Stimulated activated CD8-positive, alpha-beta memory T cell treated with anti-CD3 and anti-CD28 coated beads, Interleukin-12 subunit alpha, Interleukin-12 subunit beta, amount 100 ng/mL, for 24 hours (primary cell): ENCODE measurements around the gene GNB1.
"Not testable (repeated sequence)": the region's sequence is repeated elsewhere in the genome, so short reads cannot be mapped to it uniquely, and the experiment has no call there.

ENCODE experiments used
- DNase-seq: peaks from one replicate; pipeline ENCODE4 v3.0.0-alpha.2; 2020; ENCODE audit errors: extremely low read depth

The GNB1 gene

DNA sequence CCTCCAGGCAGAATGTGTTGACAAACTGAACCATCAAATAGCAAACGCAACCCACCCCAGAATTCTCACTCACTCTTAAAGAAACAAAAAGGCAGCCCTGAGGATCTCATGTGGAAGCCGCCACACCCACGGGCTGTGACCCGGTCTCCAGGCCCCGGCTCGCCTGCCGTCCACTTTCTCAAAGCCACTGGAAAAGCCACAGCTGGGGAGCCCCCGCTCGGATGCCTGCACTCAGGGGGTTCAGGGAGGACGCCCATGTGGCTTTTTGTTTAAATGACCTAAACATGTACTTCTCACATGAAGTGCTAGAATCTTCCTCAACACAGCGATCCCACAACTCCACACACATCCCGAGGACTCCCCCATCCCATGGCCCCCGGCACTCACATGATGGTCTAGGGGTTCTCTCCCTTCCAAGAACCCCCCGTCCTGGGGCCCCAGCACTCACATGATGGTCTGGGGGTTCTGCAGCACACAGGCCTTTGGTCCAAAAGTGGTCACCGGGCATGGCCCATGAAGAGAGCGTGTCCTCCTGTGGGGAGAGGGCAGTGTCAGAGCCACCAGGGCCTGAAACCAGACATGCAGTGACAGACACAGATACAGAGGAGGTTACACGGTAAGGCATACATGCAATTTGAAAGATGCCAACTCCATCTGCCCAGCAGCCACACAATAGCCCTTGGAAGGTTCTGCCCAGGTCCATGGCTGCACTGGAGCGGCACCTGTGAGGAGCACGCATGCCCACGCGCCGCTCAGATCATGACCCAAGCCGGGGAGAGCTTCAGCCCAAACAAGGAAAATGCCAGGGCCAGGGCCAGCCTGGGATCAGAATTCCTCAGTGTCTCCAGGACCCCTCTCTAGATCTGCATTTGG is 129.1 kb downstream of the GNB1 start:
- DNase-seq, result no peak

GRCh38 chr1:1760715-1761114 is 130.2 kb downstream of the GNB1 start:
- DNase-seq, result no peak

DNA sequence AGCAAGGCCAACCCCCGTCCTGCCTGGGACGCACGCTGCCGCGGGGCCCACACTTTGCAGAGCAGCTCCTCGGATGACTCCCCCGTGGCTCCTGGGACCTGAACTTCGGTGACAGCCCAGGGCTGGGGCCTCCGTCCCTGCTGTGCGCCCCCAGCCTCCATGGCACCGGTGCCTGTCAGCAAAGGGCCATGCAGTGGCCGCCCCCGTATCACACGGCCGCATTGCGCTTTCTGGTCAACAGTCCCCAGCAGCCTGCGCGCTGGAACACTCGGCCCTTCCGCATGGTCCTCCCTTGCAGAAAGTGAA is 130.6 kb downstream of the GNB1 start:
- no peak for DNase-seq

GRCh38 chr1:1759456-1760344 is 131.2 kb downstream of the GNB1 start:
- no peak for DNase-seq

GRCh38 chr1:1758692-1759455 is 132.0 kb downstream of the GNB1 start:
- no peak for DNase-seq

GRCh38 chr1:1758059-1758621 is 132.7 kb downstream of the GNB1 start:
- no peak for DNase-seq

GRCh38 chr1:1757422-1758058 is 133.3 kb downstream of the GNB1 start:
- no peak for DNase-seq

GRCh38 chr1:1756661-1757421 is 134.0 kb downstream of the GNB1 start:
- no peak for DNase-seq

- DNase-seq, result no peak
Observed at GRCh38 chr1:1755852-1756251, 135.0 kb downstream of the GNB1 start.

GRCh38 chr1:1755426-1755825 is 135.5 kb downstream of the GNB1 start:
- no peak for DNase-seq

GRCh38 chr1:1754051-1754815 is 136.7 kb downstream of the GNB1 start:
- no peak for DNase-seq

GRCh38 chr1:1753607-1754005 is 137.3 kb downstream of the GNB1 start:
- no peak for DNase-seq

DNA sequence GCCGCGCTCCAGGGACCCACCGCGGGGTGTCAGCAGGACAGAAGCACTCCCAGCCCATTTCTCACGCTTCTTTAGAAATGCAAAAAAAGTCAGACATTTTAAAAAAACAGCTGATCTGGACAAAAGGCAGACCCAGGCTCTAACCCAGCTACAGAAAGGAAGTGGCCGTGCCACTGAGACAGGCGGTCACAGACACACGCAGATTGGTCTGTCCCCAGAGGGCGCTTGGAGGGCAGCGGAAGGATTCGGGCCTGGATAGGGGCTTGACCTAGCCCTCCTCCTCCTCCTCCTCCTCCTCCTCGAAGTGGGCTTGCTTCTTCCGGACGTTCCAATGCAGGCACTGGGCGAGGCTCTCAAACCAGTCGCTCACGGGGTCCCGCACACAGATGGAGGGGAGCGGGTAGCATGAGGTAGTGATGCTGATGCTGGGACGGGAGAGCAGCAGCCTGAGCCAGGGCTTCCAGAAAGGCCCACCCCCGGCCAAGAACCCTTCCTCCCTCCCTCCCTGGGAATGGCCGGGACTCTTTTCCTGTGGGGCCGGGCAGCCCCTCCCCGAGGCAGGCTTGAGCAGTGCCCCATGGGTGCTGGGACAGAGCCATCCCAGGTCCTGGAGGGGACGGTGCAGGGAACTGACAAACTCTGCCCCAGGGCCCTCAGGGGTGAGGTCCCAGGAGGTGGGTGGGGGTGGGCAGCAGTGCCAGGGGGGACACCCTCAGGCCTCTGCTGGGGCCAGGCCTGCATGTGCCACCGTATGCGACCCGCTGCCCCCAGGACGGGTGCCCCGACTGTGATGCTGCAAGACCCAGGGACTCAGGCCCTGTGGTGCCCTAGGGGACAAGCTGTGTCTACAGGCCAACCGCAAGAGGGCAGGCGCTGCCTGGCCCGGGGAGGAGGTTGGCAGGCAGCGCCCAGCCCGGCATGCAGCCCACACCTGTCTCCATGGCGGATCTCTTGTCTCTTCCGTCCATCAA is 138.0 kb downstream of the GNB1 start:
- no peak for DNase-seq

- DNase-seq, result no peak
Observed at GRCh38 chr1:1752190-1752589, 138.7 kb downstream of the GNB1 start.

DNA sequence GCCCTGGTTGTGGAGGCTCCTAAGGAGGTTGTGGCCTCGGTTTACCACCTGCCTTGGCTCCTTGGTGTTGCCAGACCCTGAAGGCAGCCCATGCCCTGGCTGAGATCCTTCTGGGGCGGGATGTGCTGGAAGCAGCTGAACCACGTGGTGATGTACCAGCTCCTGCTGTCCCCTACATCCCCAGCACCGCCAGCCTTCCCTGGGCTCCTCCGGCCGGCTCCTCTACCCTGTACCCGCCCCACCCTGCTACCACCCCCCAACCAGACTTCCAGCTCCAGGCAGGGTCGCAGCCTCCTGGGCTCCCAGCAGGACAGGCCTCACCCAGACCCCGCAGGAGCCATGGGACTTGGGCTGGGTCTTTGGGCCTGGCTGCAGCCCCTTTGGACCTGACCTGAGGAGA is 140.9 kb downstream of the GNB1 start:
- not testable (repeated sequence) for DNase-seq

- no peak for DNase-seq
Observed at GRCh38 chr1:1748686-1749321, 142.1 kb downstream of the GNB1 start.

- DNase-seq, result not testable (repeated sequence)
Observed at GRCh38 chr1:1746566-1746909, 144.3 kb downstream of the GNB1 start.
